Measurements from ENCODE around the gene ST6GALNAC6.
A peak's percentile ranks its signal among the peaks of the same experiment; 100 is the strongest.

The ST6GALNAC6 gene

GRCh38 chr9:127931092-127931881 lies 31.9 kb upstream of the ST6GALNAC6 start:
- DNase-seq: peak; percentile 58

- peak; percentile 69 for DNase-seq
These were observed 31.1 kb upstream of the ST6GALNAC6 start, which contains the start of gene PIP5KL1 for GRCh38 chr9:127930231-127931091. Gene PIP5KL1, minus strand, starts transcription at chr9:127930777. Its CDS starts 25 bp downstream, at chr9:127930752.

- DNase-seq: no peak
These were observed 30.2 kb upstream of the ST6GALNAC6 start for GRCh38 chr9:127929625-127929979.

GRCh38 chr9:127928676-127929624 lies 29.5 kb upstream of the ST6GALNAC6 start:
- DNase-seq: no peak

- no peak for DNase-seq
These were observed 28.7 kb upstream of the ST6GALNAC6 start for GRCh38 chr9:127927988-127928675.

GRCh38 chr9:127927201-127927987 lies 28.0 kb upstream of the ST6GALNAC6 start:
- no peak for DNase-seq

- no peak for DNase-seq
These were observed 27.4 kb upstream of the ST6GALNAC6 start for GRCh38 chr9:127926906-127927200.

GRCh38 chr9:127925959-127926905 lies 26.8 kb upstream of the ST6GALNAC6 start:
- DNase-seq: no peak

- DNase-seq: no peak
These were observed 25.5 kb upstream of the ST6GALNAC6 start for GRCh38 chr9:127924736-127925444.

GRCh38 chr9:127923771-127924170 lies 24.4 kb upstream of the ST6GALNAC6 start:
- DNase-seq: peak; percentile 13

GRCh38 chr9:127923046-127923445 lies 23.6 kb upstream of the ST6GALNAC6 start:
- no peak for DNase-seq

- peak; percentile 36 for DNase-seq
These were observed 22.2 kb upstream of the ST6GALNAC6 start for GRCh38 chr9:127921557-127922120.

GRCh38 chr9:127920794-127921193 lies 21.4 kb upstream of the ST6GALNAC6 start:
- DNase-seq: no peak

- peak; percentile 97 for DNase-seq
These were observed 19.9 kb upstream of the ST6GALNAC6 start for GRCh38 chr9:127919253-127919815.

GRCh38 chr9:127918183-127919107 lies 19.0 kb upstream of the ST6GALNAC6 start:
- no peak for DNase-seq

GRCh38 chr9:127917603-127918002 lies 18.2 kb upstream of the ST6GALNAC6 start:
- DNase-seq: no peak

GRCh38 chr9:127916720-127917581 lies 17.5 kb upstream of the ST6GALNAC6 start, which contains the start of gene ST6GALNAC4:
Gene ST6GALNAC4, minus strand, starts transcription at chr9:127917041. Its CDS starts 622 bp downstream, at chr9:127916419.
- DNase-seq: peak; percentile 80
